ENCODE measurements around the gene TERT. TPM values are rescaled to one million over a fixed set of nuclear protein-coding genes. Genes with fewer than 3 reads are reported as not detected.
"Not testable (repeated sequence)": the region's sequence is repeated elsewhere in the genome, so short reads cannot be mapped to it uniquely, and the experiment has no call there.

The TERT gene
- total RNA-seq, 4 donors from 2014 or later: not detected

DNA sequence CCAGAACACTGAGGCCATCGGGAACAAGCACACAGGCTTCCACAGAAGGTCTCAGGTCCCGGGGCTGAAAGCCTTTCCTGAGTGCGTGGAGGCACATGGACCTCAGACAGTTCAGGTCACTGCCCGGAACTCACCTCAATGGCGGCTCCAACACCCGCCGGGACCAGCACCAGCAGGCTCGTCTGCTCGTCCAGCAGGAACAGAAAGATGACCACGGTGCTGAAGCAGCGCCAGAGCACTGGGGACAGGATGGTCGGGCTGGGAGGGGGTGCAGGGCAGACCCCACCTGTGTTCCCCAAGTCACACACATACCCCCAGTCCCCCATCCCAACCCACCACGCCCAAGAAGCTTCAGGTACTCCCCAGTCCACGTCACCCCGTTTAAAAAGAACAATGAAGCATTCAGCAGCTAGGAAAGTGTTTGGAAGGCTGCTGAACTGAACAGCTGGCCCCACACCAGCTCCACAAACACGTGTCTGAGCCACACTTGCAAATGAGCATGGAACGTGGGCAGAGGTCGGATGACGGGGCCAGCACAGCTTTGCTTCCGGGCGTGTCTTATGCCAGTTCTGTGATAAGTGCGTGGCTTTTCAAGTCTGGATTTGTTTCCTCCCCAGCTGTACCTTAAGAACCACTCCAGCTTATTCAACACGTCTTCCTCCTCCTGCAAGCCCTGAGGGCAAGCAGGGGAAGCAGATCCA, 35.4 kb upstream of the TERT start:
- WGBS, 2 donors (ENCODE audit: low coverage in 1 of 2): 70 to 72% methylated on average over 4 to 23 of the region's 23 CpGs
- Histone ChIP-seq H3K27ac (peak overlapping the region in 3 of 4 donors; percentile 26 to 33 (median 28)), H3K4me3 (no peak overlapping the region), H3K9me3 (no peaks in the 10 kb centered on the region), H3K36me3 (peaks cover 0 to 28% (median 9%) of the 10 kb centered on the region in 4 donors), H3K27me3 (no peaks in the 10 kb centered on the region), H3K4me1 (peaks cover 0 to 11% (median 0%) of the 10 kb centered on the region in 4 donors)
- intact Hi-C loops (cut with DNase I; ENCODE audit: low total_unique reads): no loop called here
- in situ Hi-C loops (cut with MboI; ENCODE audit: low pct_ligation_motif_present in 1 of 4, low pct_unique_long_range_greater_than_20kb in 1 of 4, low sequenced_read_pairs in 3 of 4): no loop called here
- peak; percentile 61 for DNase-seq
- peak in 1 of 3 donors; percentile 37 for TF ChIP-seq POLR2AphosphoS5 (IDR thresholded peaks at IDR 0.05)
- TF ChIP-seq, protein P1, sequence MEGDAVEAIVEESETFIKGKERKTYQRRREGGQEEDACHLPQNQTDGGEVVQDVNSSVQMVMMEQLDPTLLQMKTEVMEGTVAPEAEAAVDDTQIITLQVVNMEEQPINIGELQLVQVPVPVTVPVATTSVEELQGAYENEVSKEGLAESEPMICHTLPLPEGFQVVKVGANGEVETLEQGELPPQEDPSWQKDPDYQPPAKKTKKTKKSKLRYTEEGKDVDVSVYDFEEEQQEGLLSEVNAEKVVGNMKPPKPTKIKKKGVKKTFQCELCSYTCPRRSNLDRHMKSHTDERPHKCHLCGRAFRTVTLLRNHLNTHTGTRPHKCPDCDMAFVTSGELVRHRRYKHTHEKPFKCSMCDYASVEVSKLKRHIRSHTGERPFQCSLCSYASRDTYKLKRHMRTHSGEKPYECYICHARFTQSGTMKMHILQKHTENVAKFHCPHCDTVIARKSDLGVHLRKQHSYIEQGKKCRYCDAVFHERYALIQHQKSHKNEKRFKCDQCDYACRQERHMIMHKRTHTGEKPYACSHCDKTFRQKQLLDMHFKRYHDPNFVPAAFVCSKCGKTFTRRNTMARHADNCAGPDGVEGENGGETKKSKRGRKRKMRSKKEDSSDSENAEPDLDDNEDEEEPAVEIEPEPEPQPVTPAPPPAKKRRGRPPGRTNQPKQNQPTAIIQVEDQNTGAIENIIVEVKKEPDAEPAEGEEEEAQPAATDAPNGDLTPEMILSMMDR (IDR thresholded peaks at IDR 0.05): no peak

DNA sequence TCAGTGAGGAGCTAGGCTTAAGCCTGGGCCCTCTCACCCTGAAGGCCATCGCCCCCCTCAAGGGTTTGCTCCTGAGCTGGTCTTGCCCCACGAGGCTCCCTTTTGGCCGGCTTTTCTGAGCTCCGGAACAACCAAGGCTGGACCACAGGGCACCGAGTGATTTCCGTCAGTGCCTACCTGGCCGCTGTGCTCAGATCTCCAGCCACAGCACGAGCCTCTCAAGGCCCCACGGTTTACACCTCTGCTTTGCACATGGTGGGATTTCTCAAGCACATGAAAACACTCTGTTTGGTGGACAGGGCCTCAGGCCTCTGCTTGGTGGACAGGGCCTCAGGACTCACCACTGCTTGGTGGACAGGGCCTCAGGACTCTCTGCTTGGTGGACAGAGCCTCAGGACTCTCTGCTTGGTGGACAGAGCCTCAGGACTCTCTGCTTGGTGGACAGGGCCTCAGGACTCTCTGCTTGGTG, 34.3 kb upstream of the TERT start:
- Histone ChIP-seq H3K27me3 (no peaks in the 10 kb centered on the region), H3K4me3 (no peak overlapping the region), H3K27ac (no peak overlapping the region), H3K9me3 (no peaks in the 10 kb centered on the region), H3K36me3 (peaks cover 0 to 38% (median 14%) of the 10 kb centered on the region in 4 donors), H3K4me1 (peaks cover 0 to 11% (median 0%) of the 10 kb centered on the region in 4 donors)
- in situ Hi-C loops (cut with MboI; ENCODE audit: low pct_ligation_motif_present in 1 of 4, low pct_unique_long_range_greater_than_20kb in 1 of 4, low sequenced_read_pairs in 3 of 4): no loop called here
- peak; percentile 4 for DNase-seq
- 89% methylated on average over 8 of the region's 9 CpGs; no CpG with 5 or more reads in 1 of the 2 donors for WGBS, 2 donors (ENCODE audit: low coverage in 1 of 2)
- TF ChIP-seq, protein P1 (IDR thresholded peaks at IDR 0.05): no peak
- TF ChIP-seq EP300 (IDR thresholded peaks at IDR 0.05; ENCODE audit: low read depth) (no peak), POLR2A (IDR thresholded peaks at IDR 0.05) (no peak), POLR2AphosphoS5 (IDR thresholded peaks at IDR 0.05) (no peak)
- intact Hi-C loops (cut with DNase I; ENCODE audit: low total_unique reads): no loop called here

DNA sequence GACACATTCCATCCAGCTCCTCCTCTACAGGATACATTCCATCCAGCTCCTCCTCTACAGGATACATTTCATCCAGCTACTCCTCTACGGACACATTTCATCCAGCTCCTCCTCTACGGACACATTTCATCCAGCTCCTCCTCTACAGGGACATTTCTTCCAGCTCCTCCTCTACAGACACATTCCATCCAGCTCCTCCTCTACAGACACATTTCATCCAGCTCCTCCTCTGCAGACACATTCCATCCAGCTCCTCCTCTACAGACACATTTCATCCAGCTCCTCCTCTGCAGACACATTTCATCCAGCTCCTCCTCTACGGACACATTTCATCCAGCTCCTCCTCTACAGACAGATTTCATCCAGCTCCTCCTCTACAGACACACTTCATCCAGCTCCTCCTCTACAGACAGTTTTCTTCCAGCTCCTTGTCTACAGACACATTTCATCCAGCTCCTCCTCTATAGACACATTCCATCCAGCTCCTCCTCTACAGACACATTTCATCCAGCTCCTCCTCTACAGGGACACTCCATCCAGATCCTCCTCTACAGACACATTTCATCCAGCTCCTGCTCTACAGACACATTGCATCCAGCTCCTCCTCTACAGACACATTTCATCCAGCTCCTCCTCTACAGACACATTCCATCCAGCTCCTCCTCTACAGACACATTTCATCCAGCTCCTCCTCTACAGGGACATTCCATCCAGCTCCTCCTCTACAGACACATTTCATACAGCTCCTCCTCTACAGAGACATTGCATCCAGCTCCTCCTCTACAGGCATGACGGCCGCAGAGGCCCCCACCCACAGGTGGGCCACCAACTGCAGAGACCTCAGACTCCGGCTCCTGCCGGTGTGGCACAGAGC, 33.6 kb upstream of the TERT start:
- Histone ChIP-seq H3K4me1 (peaks cover 0 to 11% (median 0%) of the 10 kb centered on the region in 4 donors), H3K36me3 (peaks cover 0 to 37% (median 12%) of the 10 kb centered on the region in 4 donors)
- DNase-seq; intact Hi-C loops (cut with DNase I; ENCODE audit: low total_unique reads); H3K4me3 ChIP-seq; H3K27me3 ChIP-seq; H3K9me3 ChIP-seq; in situ Hi-C loops (cut with MboI; ENCODE audit: low pct_ligation_motif_present in 1 of 4, low pct_unique_long_range_greater_than_20kb in 1 of 4, low sequenced_read_pairs in 3 of 4); H3K27ac ChIP-seq: not testable (repeated sequence)
- 57 to 84% methylated on average over 1 to 6 of the region's 7 CpGs for WGBS, 2 donors (ENCODE audit: low coverage in 1 of 2)

DNA sequence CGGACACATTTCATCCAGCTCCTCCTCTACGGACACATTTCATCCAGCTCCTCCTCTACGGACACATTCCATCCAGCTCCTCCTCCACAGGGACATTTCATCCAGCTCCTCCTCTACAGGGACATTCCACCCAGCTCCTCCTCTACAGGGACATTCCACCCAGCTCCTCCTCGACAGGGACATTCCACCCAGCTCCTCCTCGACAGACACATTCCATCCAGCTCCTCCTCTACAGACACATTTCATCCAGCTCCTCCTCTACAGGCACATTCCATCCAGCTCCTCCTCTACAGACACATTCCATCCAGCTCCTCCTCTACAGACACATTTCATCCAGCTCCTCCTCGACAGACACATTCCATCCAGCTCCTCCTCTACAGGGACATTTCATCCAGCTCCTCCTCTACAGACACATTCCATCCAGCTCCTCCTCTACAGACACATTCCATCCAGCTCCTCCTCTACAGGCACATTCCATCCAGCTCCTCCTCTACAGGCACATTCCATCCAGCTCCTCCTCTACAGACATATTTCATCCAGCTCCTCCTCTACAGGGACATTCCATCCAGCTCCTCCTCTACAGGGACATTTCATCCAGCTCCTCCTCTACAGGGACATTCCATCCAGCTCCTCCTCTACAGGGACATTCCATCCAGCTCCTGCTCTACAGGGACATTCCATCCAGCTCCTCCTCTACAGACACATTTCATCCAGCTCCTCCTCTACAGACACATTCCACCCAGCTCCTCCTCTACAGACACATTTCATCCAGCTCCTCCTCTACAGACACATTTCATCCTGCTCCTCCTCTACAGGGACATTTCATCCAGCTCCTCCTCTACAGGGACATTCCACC, 32.3 kb upstream of the TERT start:
- H3K27ac ChIP-seq; H3K4me3 ChIP-seq; DNase-seq; H3K27me3 ChIP-seq; H3K9me3 ChIP-seq; in situ Hi-C loops (cut with MboI; ENCODE audit: low pct_ligation_motif_present in 1 of 4, low pct_unique_long_range_greater_than_20kb in 1 of 4, low sequenced_read_pairs in 3 of 4); intact Hi-C loops (cut with DNase I; ENCODE audit: low total_unique reads): not testable (repeated sequence)
- peaks cover 0 to 11% (median 0%) of the 10 kb centered on the region in 4 donors for H3K4me1 ChIP-seq
- WGBS, 2 donors (ENCODE audit: low coverage in 1 of 2): 61 to 65% methylated on average over 6 of the region's 6 CpGs
- peaks cover 0 to 47% (median 13%) of the 10 kb centered on the region in 4 donors for H3K36me3 ChIP-seq

DNA sequence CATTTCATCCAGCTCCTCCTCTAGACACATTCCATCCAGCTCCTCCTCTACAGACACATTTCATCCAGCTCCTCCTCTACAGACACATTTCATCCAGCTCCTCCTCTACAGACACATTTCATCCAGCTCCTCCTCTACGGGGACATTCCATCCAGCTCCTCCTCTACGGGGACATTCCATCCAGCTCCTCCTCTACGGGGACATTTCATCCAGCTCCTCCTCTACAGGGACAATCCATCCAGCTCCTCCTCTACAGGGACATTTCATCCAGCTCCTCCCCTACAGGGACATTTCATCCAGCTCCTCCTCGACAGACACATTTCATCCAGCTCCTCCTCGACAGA, 31.6 kb upstream of the TERT start:
- 76 to 85% methylated on average over 5 of the region's 5 CpGs for WGBS, 2 donors (ENCODE audit: low coverage in 1 of 2)
- H3K27me3 ChIP-seq; DNase-seq; H3K27ac ChIP-seq; in situ Hi-C loops (cut with MboI; ENCODE audit: low pct_ligation_motif_present in 1 of 4, low pct_unique_long_range_greater_than_20kb in 1 of 4, low sequenced_read_pairs in 3 of 4); H3K4me3 ChIP-seq; intact Hi-C loops (cut with DNase I; ENCODE audit: low total_unique reads); H3K9me3 ChIP-seq: not testable (repeated sequence)
- Histone ChIP-seq H3K36me3 (peaks cover 0 to 46% (median 16%) of the 10 kb centered on the region in 4 donors), H3K4me1 (peaks cover 0 to 11% (median 0%) of the 10 kb centered on the region in 4 donors)
